ENCODE data around the gene ENDOV. TPM values are rescaled to one million over a fixed set of nuclear protein-coding genes. Genes with fewer than 3 reads are reported as not detected.

Gene ENDOV
- total and polyA plus RNA-seq, 2 of the 13 experiments (the other 11 are each of a cell fraction or from before 2014, with no cell fraction given), result 15.1 to 17.1 TPM

GRCh38 chr17:80380555-80381002 lies 34.4 kb upstream of the ENDOV start:
- CTCF ChIA-PET (ENCODE audit: low intra/inter-chr PET ratio, low total read pairs), result no interaction called here
- Histone ChIP-seq H4K20me1 (ENCODE audit: insufficient read depth, low read length) (no peaks in the 10 kb centered on the region; the same call in 1 of the 2 replicates), H3K27me3 (ENCODE audit: control insufficient read depth in 1 of 2, insufficient read depth in 2 of 2, low read length in 2 of 2) (no peaks in the 10 kb centered on the region), H3K4me2 (ENCODE audit: low read depth, low read length) (no peak overlapping the region), H3K79me2 (ENCODE audit: insufficient read depth, low read length) (no peaks in the 10 kb centered on the region), H3K9ac (ENCODE audit: insufficient read depth, low read depth, low read length) (no peak overlapping the region), H3K4me3 (replicated peaks in 1 of 3; ENCODE audit: insufficient read depth in 1 of 3, low read depth in 2 of 3, low read length in 3 of 3) (no peak overlapping the region), H3K36me3 (replicated peaks in 1 of 2; ENCODE audit: control insufficient read depth in 1 of 2, insufficient read depth in 2 of 2, low read length in 2 of 2) (peaks cover 43 to 76% of the 10 kb centered on the region in 2 experiments), H3K27ac (ENCODE audit: extremely low read length, insufficient read depth, low read length) (no peak overlapping the region), H3K4me1 (ENCODE audit: insufficient read depth, low read length) (no peaks in the 10 kb centered on the region), H2AFZ (ENCODE audit: low read length) (no peak overlapping the region), H3K9me3 (ENCODE audit: low read length) (no peaks in the 10 kb centered on the region)
- TF ChIP-seq RFXANK (CRISPR knock-in tag; IDR thresholded peaks at IDR 0.05), result no peak
- no peak for TF ChIP-seq TSC22D2 (CRISPR knock-in tag; IDR thresholded peaks at IDR 0.05; ENCODE audit: borderline replicate concordance)
- TF ChIP-seq CSRNP2 (CRISPR knock-in tag; conservative IDR thresholded peaks at IDR 0.05; ENCODE audit: low read depth), result no peak
- TF ChIP-seq LRRFIP1 (CRISPR knock-in tag; conservative IDR thresholded peaks at IDR 0.05), result no peak
- TF ChIP-seq CSRNP1 (CRISPR knock-in tag; IDR thresholded peaks at IDR 0.05), result no peak
- no peak for TF ChIP-seq SKIL (CRISPR knock-in tag; IDR thresholded peaks at IDR 0.05; ENCODE audit: borderline replicate concordance)
- in situ Hi-C loops (cut with HindIII; ENCODE audit: extremely low pct_ligation_motif_present, low pct_unique_long_range_greater_than_20kb), result no loop called here
- intact Hi-C loops (cut with micrococcal nuclease; ENCODE audit: unreplicated experiment), result no loop called here
- 95% methylated on average over 21 of the region's 21 CpGs for WGBS (ENCODE audit: low lambda C conversion rate)
- FAIRE-seq, result no peak
- no peak for DNase-seq (ENCODE audit: low spot score)
- no TSS peak for BruUV-seq (replicated peaks)
- no peak for ATAC-seq
- POLR2A ChIA-PET, result no interaction called here
